Activated naive CD4-positive, alpha-beta T cell treated with anti-CD3 and anti-CD28 coated beads, Interleukin-2, amount 50 U/mL, for 72 hours (primary cell): ENCODE measurements around the gene SETD9. TPM values are rescaled to one million over a fixed set of nuclear protein-coding genes. Genes with fewer than 3 reads are reported as not detected.

ENCODE experiments used
- ATAC-seq, 2 donors: fragments of 150-1000 bp; cut with Tn5 transposase; 2 replicates each; pipeline ENCODE4 v1.10.0; 2021; ENCODE audit warnings: mild to moderate bottlenecking in 2 of 2, moderate library complexity in 2 of 2
- DNase-seq, 2 donors: peaks; one replicate each; pipeline ENCODE4 v3.0.0; 2021 to 2022; ENCODE audit warnings: low spot score in 2 of 2
- H3K27ac Mint-ChIP-seq, 2 donors: one replicate each; pipeline ENCODE4 v1.8.0; 2022; ENCODE audit warnings: mild to moderate bottlenecking in 2 of 2, mixed read lengths in 2 of 2
- H3K36me3 Mint-ChIP-seq, 2 donors: one replicate each; pipeline ENCODE4 v1.8.0; 2022; ENCODE audit warnings: mixed read lengths in 2 of 2
- H3K9me3 Mint-ChIP-seq, 2 donors: one replicate each; pipeline ENCODE4 v1.8.0; 2022; ENCODE audit warnings: mixed read lengths in 2 of 2
- total RNA-seq, 2 donors: library from RNA; stranded (reverse); gene quantifications; one replicate each; pipeline ENCODE4 v1.2.3, GENCODE V29; 2022

The SETD9 gene
- total RNA-seq, 2 donors from 2014 or later = 4.6 to 9.4 TPM

GRCh38 chr5:56964173-56964572 is 54.8 kb downstream of the SETD9 start:
- no peak for DNase-seq
- no peak overlapping the region for H3K27ac Mint-ChIP-seq
- no peak for ATAC-seq
- H3K36me3 Mint-ChIP-seq = no peaks in the 10 kb centered on the region
- H3K9me3 Mint-ChIP-seq = no peaks in the 10 kb centered on the region

Other genes with a start within 250 kb of the SETD9 start
- 10 to 100 TPM; 17.6 to 21.3 TPM for gene MAP3K1, start 94.0 kb upstream of the SETD9 start, total RNA-seq
- 10 to 100 TPM; 12.4 to 15.5 TPM for gene MIER3, start 42.5 kb downstream of the SETD9 start, total RNA-seq